ENCODE results near the gene RTL3.

RTL3 gene

DNA sequence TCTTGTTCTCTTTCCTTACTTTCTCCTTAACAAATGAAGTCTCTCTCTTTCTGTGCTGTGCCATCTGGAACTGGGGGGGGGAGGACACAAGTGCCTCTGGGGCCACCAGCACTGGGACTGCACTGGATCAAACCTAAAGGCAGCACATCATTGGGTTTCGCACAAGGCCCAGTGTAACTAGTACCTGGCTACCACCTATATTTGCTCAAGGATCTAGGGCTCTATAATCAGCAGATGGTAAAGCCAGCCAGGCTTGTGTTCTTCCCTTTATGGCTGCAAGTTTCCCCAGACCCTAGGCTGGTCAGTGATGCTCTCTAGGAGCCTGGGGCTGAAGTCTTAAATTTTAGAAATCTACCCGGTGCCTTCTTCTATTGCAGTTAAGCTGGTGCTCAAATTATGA is 40.1 kb downstream of the RTL3 start:
- DNase-seq: no peak

- no peak for DNase-seq
Measured at GRCh38 chrX:78614264-78614663, 44.9 kb downstream of the RTL3 start.

Measured in AML-193 (cell line).